Fibroblast of lung (primary cell): ENCODE results near the gene LRRC8D.

Experiments used
- CTCF ChIP-seq, 2 donors: IDR thresholded peaks in 1 of 2; conservative IDR thresholded peaks in 1 of 2; 1 replicate in 1 of 2; 2 replicates in 1 of 2; pipeline ENCODE4 v1.5.1; 2011 to 2012; ENCODE audit warnings: low read length in 2 of 2, control low read depth in 1 of 2, inconsistent platforms in 1 of 2, low read depth in 1 of 2, mild to moderate bottlenecking in 1 of 2
- EZH2 ChIP-seq: IDR thresholded peaks from 2 replicates; pipeline ENCODE4 v1.5.1; 2012; ENCODE audit warnings: low read length, control low read depth, mild to moderate bottlenecking; ENCODE audit errors: missing control alignments

GRCh38 chr1:89980605-89981004 is 159.8 kb downstream of the LRRC8D start:
- no peak for TF ChIP-seq CTCF (conservative IDR thresholded peaks at IDR 0.05 in 1 of 2, IDR thresholded peaks at IDR 0.05 in 1 of 2; ENCODE audit: low read depth in 1 of 2, low read length in 2 of 2)
- no peak for TF ChIP-seq EZH2
